Measurements from ENCODE around the gene FBXO34.

FBXO34 gene, protein sequence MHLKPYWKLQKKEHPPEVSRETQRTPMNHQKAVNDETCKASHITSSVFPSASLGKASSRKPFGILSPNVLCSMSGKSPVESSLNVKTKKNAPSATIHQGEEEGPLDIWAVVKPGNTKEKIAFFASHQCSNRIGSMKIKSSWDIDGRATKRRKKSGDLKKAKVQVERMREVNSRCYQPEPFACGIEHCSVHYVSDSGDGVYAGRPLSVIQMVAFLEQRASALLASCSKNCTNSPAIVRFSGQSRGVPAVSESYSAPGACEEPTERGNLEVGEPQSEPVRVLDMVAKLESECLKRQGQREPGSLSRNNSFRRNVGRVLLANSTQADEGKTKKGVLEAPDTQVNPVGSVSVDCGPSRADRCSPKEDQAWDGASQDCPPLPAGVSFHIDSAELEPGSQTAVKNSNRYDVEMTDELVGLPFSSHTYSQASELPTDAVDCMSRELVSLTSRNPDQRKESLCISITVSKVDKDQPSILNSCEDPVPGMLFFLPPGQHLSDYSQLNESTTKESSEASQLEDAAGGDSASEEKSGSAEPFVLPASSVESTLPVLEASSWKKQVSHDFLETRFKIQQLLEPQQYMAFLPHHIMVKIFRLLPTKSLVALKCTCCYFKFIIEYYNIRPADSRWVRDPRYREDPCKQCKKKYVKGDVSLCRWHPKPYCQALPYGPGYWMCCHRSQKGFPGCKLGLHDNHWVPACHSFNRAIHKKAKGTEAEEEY

DNA sequence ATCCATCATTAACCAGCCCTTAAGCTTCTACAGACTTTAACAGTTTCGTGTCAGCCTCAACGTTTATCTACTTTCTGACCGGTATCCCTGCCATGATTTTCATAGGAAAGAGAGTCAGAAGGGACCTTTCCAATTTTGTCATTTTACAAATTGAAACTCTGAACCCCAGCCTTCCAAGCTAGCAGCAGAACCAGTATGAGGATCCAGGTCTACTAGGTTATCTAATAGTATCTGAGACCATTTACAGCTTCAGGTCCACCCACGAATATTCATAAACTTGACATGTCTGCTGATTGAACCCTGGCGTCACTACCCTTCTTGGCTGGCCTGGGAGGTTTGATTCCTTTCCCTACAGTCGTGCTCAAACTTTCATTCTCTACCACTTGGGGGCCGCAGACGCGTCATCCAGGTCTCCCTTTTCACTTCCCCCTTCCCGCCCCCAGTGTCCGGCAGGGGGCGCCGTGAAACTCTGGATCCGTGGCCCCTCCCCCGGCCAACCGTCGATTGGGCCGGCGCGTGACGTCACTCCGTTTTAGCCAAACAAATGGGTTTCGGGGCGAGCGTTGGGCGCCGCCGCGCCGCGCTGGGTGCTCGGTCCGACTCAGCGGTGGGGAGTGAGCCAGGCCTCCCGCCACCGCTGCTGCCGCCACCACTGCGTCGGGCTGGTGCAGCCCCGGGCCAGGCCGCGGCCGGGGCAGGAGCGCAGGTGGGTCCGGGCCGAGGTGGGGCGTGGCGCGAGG lies at the start of gene FBXO34:
FBXO34 (plus strand) TSS at position 590 of the 740 bp plus-strand sequence. CDS start 78,970 bp downstream, outside the sequence.
- H3K36me3 Mint-ChIP-seq (ENCODE audit: low read depth) = no peaks in the 10 kb centered on the region
- peak within 1 kb of the TSS; percentile 90 to 94 (median 90) for H3K4me3 Mint-ChIP-seq
- peak within 1 kb of the TSS; percentile 71 to 95 (median 93) for H3K27ac Mint-ChIP-seq
- no peaks in the 10 kb centered on the region for H3K9me3 Mint-ChIP-seq
- TF ChIP-seq, protein P1, sequence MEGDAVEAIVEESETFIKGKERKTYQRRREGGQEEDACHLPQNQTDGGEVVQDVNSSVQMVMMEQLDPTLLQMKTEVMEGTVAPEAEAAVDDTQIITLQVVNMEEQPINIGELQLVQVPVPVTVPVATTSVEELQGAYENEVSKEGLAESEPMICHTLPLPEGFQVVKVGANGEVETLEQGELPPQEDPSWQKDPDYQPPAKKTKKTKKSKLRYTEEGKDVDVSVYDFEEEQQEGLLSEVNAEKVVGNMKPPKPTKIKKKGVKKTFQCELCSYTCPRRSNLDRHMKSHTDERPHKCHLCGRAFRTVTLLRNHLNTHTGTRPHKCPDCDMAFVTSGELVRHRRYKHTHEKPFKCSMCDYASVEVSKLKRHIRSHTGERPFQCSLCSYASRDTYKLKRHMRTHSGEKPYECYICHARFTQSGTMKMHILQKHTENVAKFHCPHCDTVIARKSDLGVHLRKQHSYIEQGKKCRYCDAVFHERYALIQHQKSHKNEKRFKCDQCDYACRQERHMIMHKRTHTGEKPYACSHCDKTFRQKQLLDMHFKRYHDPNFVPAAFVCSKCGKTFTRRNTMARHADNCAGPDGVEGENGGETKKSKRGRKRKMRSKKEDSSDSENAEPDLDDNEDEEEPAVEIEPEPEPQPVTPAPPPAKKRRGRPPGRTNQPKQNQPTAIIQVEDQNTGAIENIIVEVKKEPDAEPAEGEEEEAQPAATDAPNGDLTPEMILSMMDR (IDR thresholded peaks at IDR 0.05; ENCODE audit: unreplicated experiment in 3 of 3) = peak; percentile 99 to 100 (median 100)
- H3K27me3 Mint-ChIP-seq (ENCODE audit: low read depth) = no peaks in the 10 kb centered on the region
- peaks cover 48% of the 10 kb centered on the region for H3K4me1 Mint-ChIP-seq

DNA sequence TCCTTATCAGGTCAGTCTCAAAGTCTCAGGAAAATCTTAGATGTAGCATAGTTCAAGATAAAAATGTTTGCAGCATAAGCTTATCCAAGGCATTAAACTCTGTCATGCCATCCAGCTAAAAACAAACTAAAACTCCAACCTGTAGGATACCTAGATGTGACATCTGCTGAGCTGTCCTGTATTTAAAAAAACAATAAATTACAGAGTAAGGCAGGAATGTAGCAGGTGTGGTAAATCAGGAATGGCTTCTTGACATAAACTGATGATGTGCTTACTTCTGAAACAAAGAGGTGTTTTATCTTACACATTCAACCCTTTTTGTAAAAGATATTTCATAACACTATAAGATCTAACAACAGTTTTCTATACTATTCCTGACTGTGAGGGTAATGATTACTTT lies 49.3 kb upstream of the FBXO34 start:
- Mint-ChIP-seq H3K27me3 (ENCODE audit: low read depth) (no peaks in the 10 kb centered on the region), H3K9me3 (peaks cover 9% of the 10 kb centered on the region), H3K27ac (no peak overlapping the region), H3K4me3 (no peak overlapping the region), H3K36me3 (ENCODE audit: low read depth) (peaks cover 4% of the 10 kb centered on the region), H3K4me1 (no peaks in the 10 kb centered on the region)
- TF ChIP-seq, protein P1 (IDR thresholded peaks at IDR 0.05; ENCODE audit: unreplicated experiment in 3 of 3) = no peak

DNA sequence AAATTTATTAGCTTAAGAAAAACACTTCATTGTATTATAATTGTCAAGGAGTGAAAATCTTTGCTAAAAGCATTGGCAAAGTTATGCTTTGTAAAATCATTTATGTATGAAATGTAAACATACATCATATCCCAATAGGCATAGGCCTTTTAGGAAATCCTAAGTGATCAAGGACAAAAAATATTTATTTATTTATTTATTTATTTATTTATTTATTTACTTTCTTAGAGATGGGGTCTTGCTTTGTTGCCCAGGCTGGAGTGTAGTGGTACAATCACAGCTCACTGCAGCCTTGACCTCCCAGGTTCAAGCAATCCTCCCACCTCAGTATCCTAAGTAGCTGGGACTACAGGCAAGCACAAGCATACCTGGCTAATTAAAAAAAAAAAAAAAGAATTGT lies 47.9 kb upstream of the FBXO34 start:
- TF ChIP-seq, protein P1 (IDR thresholded peaks at IDR 0.05; ENCODE audit: unreplicated experiment in 3 of 3) = no peak
- no peak overlapping the region for H3K27ac Mint-ChIP-seq
- no peak overlapping the region for H3K4me3 Mint-ChIP-seq
- peaks cover 4% of the 10 kb centered on the region for H3K36me3 Mint-ChIP-seq (ENCODE audit: low read depth)
- H3K4me1 Mint-ChIP-seq = no peaks in the 10 kb centered on the region
- no peaks in the 10 kb centered on the region for H3K27me3 Mint-ChIP-seq (ENCODE audit: low read depth)
- H3K9me3 Mint-ChIP-seq = peaks cover 13% of the 10 kb centered on the region

DNA sequence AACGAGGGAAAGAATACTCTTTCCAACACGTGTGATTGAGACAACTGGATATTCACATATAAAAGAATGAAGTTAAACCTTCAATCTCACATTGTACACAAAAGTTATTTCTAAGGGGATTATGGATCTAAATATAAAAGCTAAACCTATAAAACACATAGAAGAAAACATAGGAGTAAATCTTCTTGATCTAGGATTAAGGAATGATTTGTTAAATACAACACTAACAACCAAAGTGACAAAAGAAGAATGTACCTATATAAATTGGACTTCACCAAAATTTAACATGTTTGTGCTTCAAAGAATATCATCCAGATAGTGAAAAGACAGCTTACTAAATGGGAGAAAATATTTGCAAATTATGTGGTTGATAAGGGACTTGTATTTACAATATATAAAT lies 43.0 kb upstream of the FBXO34 start:
- peaks cover 13% of the 10 kb centered on the region for H3K9me3 Mint-ChIP-seq
- H3K36me3 Mint-ChIP-seq (ENCODE audit: low read depth) = peaks cover 4% of the 10 kb centered on the region
- no peak overlapping the region for H3K4me3 Mint-ChIP-seq
- H3K27ac Mint-ChIP-seq = no peak overlapping the region
- H3K27me3 Mint-ChIP-seq (ENCODE audit: low read depth) = peaks cover 7% of the 10 kb centered on the region
- TF ChIP-seq, protein P1 (IDR thresholded peaks at IDR 0.05; ENCODE audit: unreplicated experiment in 3 of 3) = no peak
- no peaks in the 10 kb centered on the region for H3K4me1 Mint-ChIP-seq

DNA sequence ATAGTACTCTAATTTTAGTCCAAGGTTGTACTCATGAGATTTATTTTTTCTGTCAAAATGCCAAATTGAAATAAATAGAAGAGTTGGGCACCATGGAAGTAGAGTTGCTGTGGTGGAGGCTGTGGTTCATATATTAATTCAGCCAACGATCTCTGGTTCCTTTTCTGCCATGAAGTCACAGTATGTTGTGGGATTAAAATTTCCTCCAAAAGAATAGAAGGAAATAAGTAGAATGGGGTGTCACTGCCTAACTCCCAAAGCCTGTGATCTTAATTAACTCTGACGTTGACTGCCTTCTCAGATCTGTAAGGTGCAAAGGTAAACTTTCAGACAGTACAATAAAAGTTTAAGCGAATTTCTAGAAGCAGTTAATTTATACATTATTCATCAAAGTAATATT lies 37.6 kb upstream of the FBXO34 start:
- Mint-ChIP-seq H3K4me1 (no peaks in the 10 kb centered on the region), H3K36me3 (ENCODE audit: low read depth) (no peaks in the 10 kb centered on the region)
- TF ChIP-seq, protein P1 (IDR thresholded peaks at IDR 0.05; ENCODE audit: unreplicated experiment in 3 of 3) = no peak

More for the DNA sequence above, 37.6 kb upstream of the FBXO34 start:
- Mint-ChIP-seq H3K27ac (no peak overlapping the region), H3K4me3 (no peak overlapping the region), H3K9me3 (no peaks in the 10 kb centered on the region), H3K27me3 (ENCODE audit: low read depth) (peaks cover 29% of the 10 kb centered on the region)
